ENCODE measurements around the gene SLC2A4RG.

Gene SLC2A4RG

GRCh38 chr20:63740070-63740626 is 572 bp downstream of the SLC2A4RG start:
- Histone ChIP-seq H3K4me1 (peaks cover 3% of the 10 kb centered on the region), H3K4me3 (ENCODE audit: low read depth, low read length) (peak overlapping the region; percentile 72), H3K27me3 (peaks cover 3% of the 10 kb centered on the region; the same call in 1 of the 2 replicates), H3K36me3 (peaks cover 22% of the 10 kb centered on the region), H3K9me3 (no peaks in the 10 kb centered on the region)
- TF ChIP-seq CTCF (IDR thresholded peaks at IDR 0.05; ENCODE audit: low read depth, low read length) = no peak
- DNase-seq = peak; percentile 56

- peak; percentile 12; the same call in 1 of the 2 replicates for TF ChIP-seq CTCF (IDR thresholded peaks at IDR 0.05; ENCODE audit: low read depth, low read length)
Measured at GRCh38 chr20:63740627-63741353, 1.2 kb downstream of the SLC2A4RG start.

GRCh38 chr20:63741354-63741675 is 1.7 kb downstream of the SLC2A4RG start:
- peaks cover 14% of the 10 kb centered on the region for H3K36me3 ChIP-seq
- no peak for TF ChIP-seq CTCF (IDR thresholded peaks at IDR 0.05; ENCODE audit: low read depth, low read length)
- H3K9me3 ChIP-seq = no peaks in the 10 kb centered on the region
- DNase-seq = no peak
- peaks cover 3% of the 10 kb centered on the region; the same call in 1 of the 2 replicates for H3K27me3 ChIP-seq
- H3K4me3 ChIP-seq (ENCODE audit: low read depth, low read length) = peak overlapping the region; percentile 72
- peaks cover 3% of the 10 kb centered on the region for H3K4me1 ChIP-seq

More at GRCh38 chr20:63740627-63741353, 1.2 kb downstream of the SLC2A4RG start:
- Histone ChIP-seq H3K4me1 (peaks cover 3% of the 10 kb centered on the region), H3K36me3 (peaks cover 16% of the 10 kb centered on the region), H3K27me3 (peaks cover 3% of the 10 kb centered on the region; the same call in 1 of the 2 replicates), H3K4me3 (ENCODE audit: low read depth, low read length) (peak overlapping the region; percentile 72), H3K9me3 (no peaks in the 10 kb centered on the region)
- DNase-seq = peak; percentile 86

- TF ChIP-seq CTCF (IDR thresholded peaks at IDR 0.05; ENCODE audit: low read depth, low read length) = no peak
- Histone ChIP-seq H3K9me3 (no peaks in the 10 kb centered on the region), H3K27me3 (peaks cover 3% of the 10 kb centered on the region; the same call in 1 of the 2 replicates), H3K4me3 (ENCODE audit: low read depth, low read length) (peak overlapping the region; percentile 72), H3K4me1 (peaks cover 3% of the 10 kb centered on the region), H3K36me3 (peaks cover 14% of the 10 kb centered on the region)
- no peak for DNase-seq
Measured at GRCh38 chr20:63741676-63742380, 2.3 kb downstream of the SLC2A4RG start.

DNA sequence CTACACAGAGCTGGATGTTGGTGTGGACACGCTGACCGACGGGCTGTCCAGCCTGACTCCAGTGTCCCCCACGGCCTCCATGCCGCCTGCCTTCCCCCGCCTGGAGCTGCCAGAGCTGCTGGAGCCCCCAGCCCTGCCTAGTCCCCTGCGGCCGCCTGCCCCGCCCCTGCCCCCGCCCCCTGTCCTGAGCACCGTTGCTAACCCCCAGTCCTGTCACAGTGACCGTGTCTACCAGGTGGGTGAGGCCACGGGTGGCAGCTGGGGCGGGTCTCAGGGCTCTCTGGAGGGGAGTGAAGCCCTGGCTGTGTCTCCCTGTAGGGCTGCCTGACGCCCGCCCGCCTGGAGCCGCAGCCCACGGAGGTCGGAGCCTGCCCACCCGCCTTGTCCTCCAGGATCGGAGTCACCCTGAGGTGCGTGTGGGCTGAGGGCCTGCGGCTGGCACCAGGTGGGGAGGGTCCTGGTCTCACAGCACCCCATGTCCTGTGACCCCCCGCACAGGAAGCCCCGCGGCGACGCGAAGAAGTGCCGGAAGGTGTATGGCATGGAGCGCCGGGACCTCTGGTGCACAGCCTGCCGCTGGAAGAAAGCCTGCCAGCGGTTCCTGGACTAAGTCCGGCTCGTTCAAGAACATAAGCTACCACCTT is 2.9 kb downstream of the SLC2A4RG start:
- Histone ChIP-seq H3K4me3 (ENCODE audit: low read depth, low read length) (no peak overlapping the region), H3K9me3 (no peaks in the 10 kb centered on the region), H3K36me3 (peaks cover 14% of the 10 kb centered on the region), H3K4me1 (peaks cover 3% of the 10 kb centered on the region), H3K27me3 (peaks cover 3% of the 10 kb centered on the region; the same call in 1 of the 2 replicates)
- no peak for TF ChIP-seq CTCF (IDR thresholded peaks at IDR 0.05; ENCODE audit: low read depth, low read length)
- DNase-seq = peak; percentile 18

Data from BE2C (cell line).